Adrenal gland (tissue), 12 donors: Measurements from ENCODE around the gene GRIN3A. TPM values are rescaled to one million over a fixed set of nuclear protein-coding genes. Genes with fewer than 3 reads are reported as not detected.

Experiments
- DNase-seq, 7 donors: peaks; one replicate each; pipeline ENCODE4 v3.0.0-alpha.2; 2019 to 2020
- H3K27ac ChIP-seq, 5 donors: fragments of 200-600 bp; sonication (generic) in 4 of 5; 1 replicate in 3 of 5; 2 replicates in 2 of 5; pipeline versions ENCODE4 v1.5.1 to v1.8.0; 2016 to 2020; ENCODE audit warnings: mild to moderate bottlenecking in 1 of 5
- H3K27me3 ChIP-seq: fragments of 200-600 bp; 2 replicates; pipeline ENCODE4 v1.8.0; 2021
- H3K36me3 ChIP-seq, 2 donors: fragments of 200-600 bp; replicated peaks in 1 of 2; 1 replicate in 1 of 2; 2 replicates in 1 of 2; pipeline versions ENCODE4 v1.5.1 to v1.8.0; 2018 to 2022
- H3K4me1 ChIP-seq, 2 donors: fragments of 200-600 bp; replicated peaks in 1 of 2; 1 replicate in 1 of 2; 2 replicates in 1 of 2; pipeline versions ENCODE4 v1.5.1 to v1.8.0; 2018 to 2021
- H3K4me3 ChIP-seq, 4 donors: fragments of 200-600 bp; sonication (generic) in 3 of 4; one replicate each; pipeline ENCODE4 v1.5.1; 2016 to 2018
- H3K9me3 ChIP-seq, 3 donors: fragments of 200-600 bp; sonication (generic) in 1 of 3; replicated peaks in 1 of 3; 1 replicate in 2 of 3; 2 replicates in 1 of 3; pipeline versions ENCODE4 v1.5.1 to v1.8.0; 2016 to 2021
- POLR2A ChIP-seq, 2 donors: fragments of 450-650 bp; IDR thresholded peaks; one replicate each; pipeline ENCODE4 v1.6.1; 2017; ENCODE audit warnings: antibody characterized with exemption in 2 of 2, mild to moderate bottlenecking in 2 of 2, moderate library complexity in 1 of 2
- WGBS, 4 donors: extraction: QIAGEN DNeasy Blood & Tissue Kit in 2 of 4; methylation state at CpG; one replicate each; pipeline versions ENCODE4 v1.1.5 to v1.1.7; 2013 to 2017; 5-methylcytosine and 5-hydroxymethylcytosine counted together
- intact Hi-C, 2 donors: fragments of 100-400 bp; cut with DNase I; formaldehyde crosslinking; loops; one replicate each; pipeline versions ENCODE4 v1.14.1 to v1.15.0; 2022 to 2023
- polyA plus RNA-seq, 3 donors: library from polyadenylated mRNA; stranded (reverse); fragments of 200-250 nt in 2 of 3; fragments of 350-450 nt in 1 of 3; fragmentation: Illumina TruSeq in 1 of 3; extraction: RNeasy Lipid Tissue Mini Kit (QIAGEN cat#74804) in 1 of 3; gene quantifications; one replicate each; pipeline ENCODE4 v1.2.3, GENCODE V29; 2013 to 2014
- total RNA-seq, 9 donors: library from RNA; depleted of rRNA in 4 of 9; stranded (reverse); fragments of >200 nt in 4 of 9; fragments of 120-200 nt in 1 of 9; fragmentation: NEBNext Ultra II Directional in 1 of 9; extraction: Animal tissue kit (Norgen Biotek cat#: 25700) in 1 of 9; gene quantifications; one replicate each; pipeline versions ENCODE4 v1.1.0 to v1.2.4, GENCODE V29; 2013 to 2023
- TF ChIP-seq, protein P1 (sequence below), 6 experiments: fragments of 450-650 bp in 4 of 6; fragments of 200-600 bp in 2 of 6; sonication (generic) in 1 of 6; IDR thresholded peaks; 1 replicate in 5 of 6; 2 replicates in 1 of 6; pipeline versions ENCODE4 v1.5.1 to v1.8.0; 2016 to 2021; ENCODE audit warnings: antibody characterized with exemption in 6 of 6, mild to moderate bottlenecking in 2 of 6, moderate library complexity in 1 of 6
- donor health status: healthy with polysubstance abuse.
- donor health status: Bipolar disorder and iron deficiency.
- donor health status: DM: yes; HTN: yes; CAD: no.
- donor health status: DM: no; HTN: no; CAD: no.
- donor health status: DM: no; HTN: no; CAD: no.
- donor health status: DM: yes; HTN: yes; CAD: no.

Gene GRIN3A
- total and polyA plus RNA-seq, 12 donors = under 0.01 to 0.22 (median 0.11) TPM; not detected in 2

DNA sequence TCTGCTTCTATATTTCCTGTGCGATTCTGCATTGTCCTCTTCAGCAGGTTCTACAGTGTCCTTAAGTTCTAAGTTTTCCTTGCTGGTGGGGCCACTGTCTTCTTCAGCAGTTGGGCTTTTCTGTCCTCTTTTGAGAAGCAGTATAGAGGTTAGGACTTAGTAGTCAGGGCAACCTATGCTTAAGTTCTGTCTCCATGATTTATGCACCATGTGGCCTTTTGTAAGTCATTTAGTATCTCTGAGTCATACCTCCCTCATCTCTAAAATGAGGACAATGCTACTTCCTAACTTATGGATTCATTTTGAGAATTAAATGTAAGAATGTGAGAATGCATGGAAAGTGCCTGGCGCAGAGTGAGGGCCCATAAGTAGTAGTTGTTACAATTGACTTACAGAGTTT is 46.8 kb downstream of the GRIN3A start:
- no peak overlapping the region for H3K4me3 ChIP-seq
- 89 to 98% (median 92%) methylated on average over 2 of the region's 2 CpGs for WGBS, 4 donors

DNA sequence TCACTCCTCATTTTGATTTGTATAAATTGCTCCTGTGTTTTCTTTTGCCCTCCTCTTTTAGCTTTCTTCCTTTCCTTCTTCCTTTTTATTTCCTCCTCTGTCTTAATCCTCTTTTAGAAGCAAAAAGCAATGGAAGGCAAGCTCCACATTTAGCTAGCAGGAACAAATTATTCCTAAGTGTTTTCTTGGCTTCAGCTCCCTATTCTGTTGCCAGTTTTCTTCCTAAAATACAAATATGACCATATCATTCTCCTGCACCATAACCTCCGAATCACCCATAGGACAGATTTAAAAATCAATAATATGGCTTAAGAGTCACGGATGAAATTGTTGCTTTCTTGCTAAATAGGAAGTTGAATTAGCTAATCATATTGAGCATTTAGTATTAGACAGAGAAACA is 49.4 kb downstream of the GRIN3A start:
- Histone ChIP-seq H3K36me3 (no peaks in the 10 kb centered on the region), H3K27me3 (no peaks in the 10 kb centered on the region), H3K9me3 (no peaks in the 10 kb centered on the region), H3K4me1 (no peaks in the 10 kb centered on the region), H3K4me3 (no peak overlapping the region), H3K27ac (no peak overlapping the region)
- DNase-seq = no peak
- intact Hi-C loops = no loop called here
- TF ChIP-seq, protein P1, sequence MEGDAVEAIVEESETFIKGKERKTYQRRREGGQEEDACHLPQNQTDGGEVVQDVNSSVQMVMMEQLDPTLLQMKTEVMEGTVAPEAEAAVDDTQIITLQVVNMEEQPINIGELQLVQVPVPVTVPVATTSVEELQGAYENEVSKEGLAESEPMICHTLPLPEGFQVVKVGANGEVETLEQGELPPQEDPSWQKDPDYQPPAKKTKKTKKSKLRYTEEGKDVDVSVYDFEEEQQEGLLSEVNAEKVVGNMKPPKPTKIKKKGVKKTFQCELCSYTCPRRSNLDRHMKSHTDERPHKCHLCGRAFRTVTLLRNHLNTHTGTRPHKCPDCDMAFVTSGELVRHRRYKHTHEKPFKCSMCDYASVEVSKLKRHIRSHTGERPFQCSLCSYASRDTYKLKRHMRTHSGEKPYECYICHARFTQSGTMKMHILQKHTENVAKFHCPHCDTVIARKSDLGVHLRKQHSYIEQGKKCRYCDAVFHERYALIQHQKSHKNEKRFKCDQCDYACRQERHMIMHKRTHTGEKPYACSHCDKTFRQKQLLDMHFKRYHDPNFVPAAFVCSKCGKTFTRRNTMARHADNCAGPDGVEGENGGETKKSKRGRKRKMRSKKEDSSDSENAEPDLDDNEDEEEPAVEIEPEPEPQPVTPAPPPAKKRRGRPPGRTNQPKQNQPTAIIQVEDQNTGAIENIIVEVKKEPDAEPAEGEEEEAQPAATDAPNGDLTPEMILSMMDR (IDR thresholded peaks at IDR 0.05) = no peak
- no peak for TF ChIP-seq POLR2A (IDR thresholded peaks at IDR 0.05)
- 27 to 46% (median 31%) methylated on average over 2 of the region's 2 CpGs for WGBS, 4 donors

More for the DNA sequence above, 46.8 kb downstream of the GRIN3A start:
- H3K4me1 ChIP-seq = no peaks in the 10 kb centered on the region
- TF ChIP-seq, protein P1 (IDR thresholded peaks at IDR 0.05) = no peak
- no peak for TF ChIP-seq POLR2A (IDR thresholded peaks at IDR 0.05)
- no peaks in the 10 kb centered on the region for H3K36me3 ChIP-seq
- no peak overlapping the region for H3K27ac ChIP-seq
- intact Hi-C loops = no loop called here
- no peak for DNase-seq
- no peaks in the 10 kb centered on the region for H3K27me3 ChIP-seq
- no peaks in the 10 kb centered on the region for H3K9me3 ChIP-seq

DNA sequence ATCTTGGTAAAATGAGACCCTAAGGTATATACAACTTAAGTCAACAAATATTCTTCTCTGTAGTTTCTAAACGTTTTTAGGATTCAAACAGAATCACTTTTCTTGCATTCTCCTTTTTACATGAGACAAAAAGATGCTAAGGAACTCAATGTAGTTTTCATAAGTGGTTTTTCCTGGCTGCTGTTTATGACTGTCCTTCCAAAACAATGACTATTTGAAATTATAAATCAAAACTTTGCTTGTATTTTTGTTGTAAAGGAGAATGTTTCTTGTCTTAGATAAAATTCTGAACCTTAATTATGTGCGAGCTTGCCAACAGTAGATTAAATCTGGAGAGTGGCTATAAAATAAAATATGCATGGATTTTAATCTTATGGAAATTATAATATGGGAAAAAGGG is 53.8 kb downstream of the GRIN3A start:
- no peaks in the 10 kb centered on the region for H3K27me3 ChIP-seq
- no peaks in the 10 kb centered on the region for H3K4me1 ChIP-seq
- H3K4me3 ChIP-seq = no peak overlapping the region
- TF ChIP-seq POLR2A (IDR thresholded peaks at IDR 0.05) = no peak
- TF ChIP-seq, protein P1 (IDR thresholded peaks at IDR 0.05) = no peak
- no peak for DNase-seq
- no peaks in the 10 kb centered on the region for H3K9me3 ChIP-seq
- H3K27ac ChIP-seq = no peak overlapping the region
- intact Hi-C loops = no loop called here
- 40 to 60% (median 48%) methylated on average over 2 of the region's 2 CpGs for WGBS, 4 donors
- no peaks in the 10 kb centered on the region for H3K36me3 ChIP-seq

DNA sequence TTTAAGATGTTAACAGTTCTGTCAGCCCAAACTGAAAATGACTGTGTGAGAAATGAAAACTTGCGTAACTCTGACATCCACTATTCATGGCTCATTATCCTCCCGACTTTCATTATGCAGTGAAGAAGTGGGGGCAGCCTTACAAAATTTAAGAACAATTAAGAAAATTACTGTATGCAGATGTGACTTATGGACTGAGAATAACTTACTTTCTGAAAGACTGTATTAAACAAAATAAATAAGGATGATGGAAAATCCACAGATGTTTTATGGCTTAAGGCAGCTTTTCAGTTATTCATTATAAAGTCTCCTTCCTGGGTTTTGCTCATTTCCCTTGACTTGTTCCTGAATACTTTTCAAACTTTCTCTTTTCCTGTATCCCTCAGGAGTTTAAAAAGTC is 55.2 kb downstream of the GRIN3A start:
- intact Hi-C loops = no loop called here
- whole genome bisulfite sequencing, 4 donors = 65 to 78% (median 74%) methylated on average over 2 of the region's 2 CpGs

More for the DNA sequence above, 55.2 kb downstream of the GRIN3A start:
- Histone ChIP-seq H3K27me3 (no peaks in the 10 kb centered on the region), H3K9me3 (no peaks in the 10 kb centered on the region), H3K4me3 (no peak overlapping the region), H3K27ac (no peak overlapping the region), H3K36me3 (no peaks in the 10 kb centered on the region), H3K4me1 (no peaks in the 10 kb centered on the region)
- no peak for DNase-seq
- TF ChIP-seq, protein P1 (IDR thresholded peaks at IDR 0.05) = no peak
- TF ChIP-seq POLR2A (IDR thresholded peaks at IDR 0.05) = no peak
